Mononuclear cell (primary cell): Measurements from ENCODE around the gene SLC2A13. TPM values are rescaled to one million over a fixed set of nuclear protein-coding genes. Genes with fewer than 3 reads are reported as not detected.
"Not testable (repeated sequence)": the region's sequence is repeated elsewhere in the genome, so short reads cannot be mapped to it uniquely, and the experiment has no call there.

ENCODE experiments used
- H3K27me3 ChIP-seq: 2 replicates; pipeline ENCODE4 v1.6.0; 2011; ENCODE audit warnings: low read length, control low read depth; ENCODE audit not compliant: insufficient read depth
- H3K4me1 ChIP-seq: 2 replicates; pipeline ENCODE4 v1.5.1; 2011; ENCODE audit warnings: mild to moderate bottlenecking, low read length, control low read depth; ENCODE audit not compliant: insufficient read depth
- H3K4me3 ChIP-seq: 2 replicates; pipeline ENCODE4 v1.5.1; 2011; ENCODE audit warnings: mild to moderate bottlenecking, low read length, moderate library complexity
- H3K9me3 ChIP-seq: 2 replicates; pipeline ENCODE4 v1.5.1; 2011; ENCODE audit warnings: low read depth, mild to moderate bottlenecking, control low read depth, low read length
- total RNA-seq: library from RNA; depleted of rRNA; stranded (reverse); fragments of >200 nt; gene quantifications from one replicate; pipeline ENCODE4 v1.2.3, GENCODE V29; 2012

The SLC2A13 gene
- total RNA-seq, 1 donor = 4.4 TPM

DNA sequence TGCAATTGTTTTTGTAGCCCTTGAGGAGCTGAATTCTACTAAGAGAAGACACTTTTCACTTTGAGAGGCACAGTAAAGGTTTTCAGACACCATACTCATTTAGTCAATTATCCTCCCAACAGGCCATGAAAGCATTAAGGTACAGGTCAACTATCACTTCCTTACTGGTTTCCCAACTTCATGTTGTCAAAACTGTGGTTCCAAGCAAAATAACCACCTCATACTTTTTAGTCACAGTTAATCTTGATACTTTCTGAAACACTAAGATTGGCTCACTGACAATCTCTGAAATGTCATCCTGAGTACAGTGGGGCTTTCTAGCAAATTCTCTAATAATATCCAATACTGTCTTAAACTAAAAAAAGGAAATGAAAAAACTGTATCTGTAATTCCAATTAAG is 71.7 kb downstream of the SLC2A13 start:
- Histone ChIP-seq H3K27me3 (no peaks in the 10 kb centered on the region), H3K9me3 (no peaks in the 10 kb centered on the region), H3K4me3 (no peak overlapping the region), H3K4me1 (no peaks in the 10 kb centered on the region)

DNA sequence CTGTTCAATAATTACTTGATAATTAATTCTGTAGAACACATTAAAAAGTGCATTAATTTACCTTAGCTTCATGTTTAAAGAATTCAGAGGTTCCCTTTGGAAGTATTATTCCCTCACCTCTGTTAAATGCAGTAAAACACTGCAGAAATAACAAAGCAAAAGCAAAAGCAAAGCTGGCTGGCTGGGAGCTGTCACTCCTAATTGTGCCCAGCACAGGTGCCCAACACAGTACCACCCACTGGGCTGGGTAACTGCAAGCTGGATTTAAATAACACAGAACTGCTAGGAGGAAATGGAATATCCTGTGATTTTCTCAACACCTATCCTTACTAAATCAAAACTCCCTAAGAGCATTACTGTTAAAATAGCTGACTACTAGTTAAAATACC is 72.6 kb downstream of the SLC2A13 start:
- no peaks in the 10 kb centered on the region for H3K9me3 ChIP-seq
- H3K4me3 ChIP-seq = no peak overlapping the region
- no peaks in the 10 kb centered on the region for H3K4me1 ChIP-seq
- H3K27me3 ChIP-seq = no peaks in the 10 kb centered on the region

DNA sequence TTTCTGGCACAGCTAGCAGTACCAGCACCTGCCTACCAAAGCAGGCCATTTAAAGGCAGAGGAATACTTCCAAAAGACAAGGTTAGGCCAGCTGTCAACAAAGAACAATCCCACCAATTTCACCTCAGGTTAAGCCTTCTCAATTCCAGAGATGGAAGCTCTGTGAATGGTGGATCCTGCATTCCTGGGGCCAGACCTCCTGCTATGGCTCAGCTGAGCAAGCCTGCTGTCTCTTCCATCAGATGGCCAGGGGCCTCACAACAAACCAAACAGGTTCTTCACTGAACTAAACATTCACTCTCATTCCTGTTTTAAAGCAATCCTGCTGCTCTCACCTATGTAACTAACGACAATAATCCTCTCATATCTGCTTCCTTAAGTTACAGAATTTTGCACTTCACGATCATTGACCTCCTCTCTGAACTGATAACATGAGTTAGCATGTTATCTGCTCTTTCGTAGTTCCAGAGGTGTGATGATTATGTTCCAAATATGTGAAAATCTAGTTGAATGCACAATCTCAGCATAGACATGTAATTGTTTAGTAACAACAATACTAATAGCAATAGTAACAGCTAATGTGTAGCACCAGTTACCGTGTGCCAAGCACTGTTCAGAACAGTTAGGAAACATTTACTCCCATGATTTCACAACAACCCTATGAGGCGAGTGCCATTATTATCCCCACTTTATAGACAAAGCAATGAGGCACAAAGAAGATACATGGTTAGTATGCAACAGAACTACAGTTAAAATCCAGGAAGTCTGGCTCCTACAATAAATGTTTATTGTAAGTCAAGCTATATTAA is 73.2 kb downstream of the SLC2A13 start:
- Histone ChIP-seq H3K4me3 (no peak overlapping the region), H3K27me3 (no peaks in the 10 kb centered on the region), H3K4me1 (no peaks in the 10 kb centered on the region), H3K9me3 (no peaks in the 10 kb centered on the region)

DNA sequence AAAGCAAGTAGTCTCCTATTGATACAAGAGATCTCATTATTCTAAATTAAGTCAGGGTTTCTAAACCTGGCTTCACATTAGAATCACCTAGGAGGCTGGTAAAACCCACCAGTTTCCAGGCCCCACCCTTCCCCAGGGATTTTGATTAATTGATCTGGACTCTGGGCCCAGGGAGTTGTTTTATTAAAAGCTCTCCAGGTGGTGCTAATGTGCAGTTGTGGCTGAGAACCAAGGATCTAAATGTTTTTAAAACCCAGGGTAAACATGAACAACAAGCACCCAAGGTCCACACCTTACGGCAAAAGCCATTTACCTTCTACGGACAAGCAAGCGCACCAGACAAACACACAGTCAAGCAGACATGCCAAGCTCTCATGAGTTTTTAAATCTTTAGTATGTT is 73.9 kb downstream of the SLC2A13 start:
- H3K27me3 ChIP-seq = no peaks in the 10 kb centered on the region
- H3K4me1 ChIP-seq = no peaks in the 10 kb centered on the region
- H3K4me3 ChIP-seq = no peak overlapping the region
- no peaks in the 10 kb centered on the region for H3K9me3 ChIP-seq

- H3K4me1 ChIP-seq, H3K4me3 ChIP-seq, H3K9me3 ChIP-seq, H3K27me3 ChIP-seq: not testable (repeated sequence)
These were observed 74.9 kb downstream of the SLC2A13 start for GRCh38 chr12:40030970-40031369.

- H3K4me3 ChIP-seq = no peak overlapping the region
- no peaks in the 10 kb centered on the region for H3K4me1 ChIP-seq
- no peaks in the 10 kb centered on the region for H3K27me3 ChIP-seq
- no peaks in the 10 kb centered on the region for H3K9me3 ChIP-seq
These were observed 77.6 kb downstream of the SLC2A13 start for GRCh38 chr12:40028296-40028695.

DNA sequence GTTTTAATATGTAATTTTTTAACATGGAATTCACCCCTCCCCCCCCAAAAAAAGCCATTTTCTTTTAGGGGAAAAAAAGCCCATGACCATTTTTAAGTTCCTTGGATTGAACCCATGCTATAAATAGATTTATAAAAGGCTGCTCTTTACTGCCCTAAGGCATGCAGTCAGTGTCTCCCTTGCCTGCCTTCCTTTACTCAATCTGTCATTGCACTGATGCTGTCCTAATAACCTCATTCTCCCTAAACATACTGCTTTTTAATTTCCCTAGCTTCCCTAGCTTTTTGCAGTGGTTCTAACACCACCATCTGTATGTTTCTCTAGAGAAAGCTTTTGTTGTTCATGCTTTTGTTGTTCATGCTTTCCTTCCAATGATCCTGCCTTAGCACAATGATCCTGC is 83.0 kb downstream of the SLC2A13 start:
- Histone ChIP-seq H3K4me1 (no peaks in the 10 kb centered on the region), H3K4me3 (no peak overlapping the region), H3K27me3 (no peaks in the 10 kb centered on the region), H3K9me3 (no peaks in the 10 kb centered on the region)

GRCh38 chr12:40020261-40020691 is 85.6 kb downstream of the SLC2A13 start:
- Histone ChIP-seq H3K4me3 (no peak overlapping the region), H3K27me3 (no peaks in the 10 kb centered on the region), H3K4me1 (no peaks in the 10 kb centered on the region), H3K9me3 (no peaks in the 10 kb centered on the region)

DNA sequence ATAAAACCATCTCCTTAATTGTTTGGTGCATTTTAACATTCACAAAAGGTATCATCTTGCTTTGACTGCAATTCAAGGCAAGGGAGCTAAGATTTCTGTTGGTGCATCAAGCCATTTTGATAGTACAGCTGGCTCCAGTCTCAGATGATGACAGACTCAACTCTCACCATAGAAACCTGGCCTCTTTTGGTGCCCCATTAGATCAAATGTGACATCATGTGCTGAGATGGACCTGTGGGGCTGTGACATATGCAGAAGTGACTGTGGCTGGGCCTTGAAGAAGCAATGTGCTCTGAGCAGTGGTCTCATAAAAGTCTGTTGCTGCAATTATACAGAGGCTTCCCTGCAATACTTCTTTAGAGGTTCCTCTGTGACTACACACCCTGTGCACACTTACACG is 88.4 kb downstream of the SLC2A13 start:
- no peak overlapping the region for H3K4me3 ChIP-seq
- H3K27me3 ChIP-seq = no peaks in the 10 kb centered on the region
- no peaks in the 10 kb centered on the region for H3K9me3 ChIP-seq
- H3K4me1 ChIP-seq = no peaks in the 10 kb centered on the region

- Histone ChIP-seq H3K4me3 (no peak overlapping the region), H3K27me3 (no peaks in the 10 kb centered on the region), H3K4me1 (no peaks in the 10 kb centered on the region), H3K9me3 (no peaks in the 10 kb centered on the region)
These were observed 88.9 kb downstream of the SLC2A13 start for GRCh38 chr12:40016980-40017379.

- H3K4me1 ChIP-seq = peaks cover 6% of the 10 kb centered on the region
- H3K4me3 ChIP-seq = no peak overlapping the region
- H3K9me3 ChIP-seq = no peaks in the 10 kb centered on the region
- H3K27me3 ChIP-seq = no peaks in the 10 kb centered on the region
These were observed 90.0 kb downstream of the SLC2A13 start for GRCh38 chr12:40015881-40016280.

- no peak overlapping the region for H3K4me3 ChIP-seq
- H3K27me3 ChIP-seq = no peaks in the 10 kb centered on the region
- peaks cover 6% of the 10 kb centered on the region for H3K4me1 ChIP-seq
- H3K9me3 ChIP-seq = no peaks in the 10 kb centered on the region
These were observed 90.5 kb downstream of the SLC2A13 start for GRCh38 chr12:40015345-40015744.

GRCh38 chr12:40013847-40014246 is 92.0 kb downstream of the SLC2A13 start:
- Histone ChIP-seq H3K4me3 (no peak overlapping the region), H3K27me3 (no peaks in the 10 kb centered on the region), H3K4me1 (peaks cover 6% of the 10 kb centered on the region), H3K9me3 (no peaks in the 10 kb centered on the region)

- Histone ChIP-seq H3K9me3 (no peaks in the 10 kb centered on the region), H3K4me3 (no peak overlapping the region), H3K27me3 (no peaks in the 10 kb centered on the region), H3K4me1 (peaks cover 6% of the 10 kb centered on the region)
These were observed 92.6 kb downstream of the SLC2A13 start for GRCh38 chr12:40013292-40013691.

GRCh38 chr12:40012711-40013110 is 93.2 kb downstream of the SLC2A13 start:
- H3K4me1 ChIP-seq = peaks cover 6% of the 10 kb centered on the region
- no peaks in the 10 kb centered on the region for H3K9me3 ChIP-seq
- no peaks in the 10 kb centered on the region for H3K27me3 ChIP-seq

GRCh38 chr12:40011775-40012129 is 94.1 kb downstream of the SLC2A13 start:
- no peak overlapping the region for H3K4me3 ChIP-seq
- H3K27me3 ChIP-seq = no peaks in the 10 kb centered on the region
- H3K9me3 ChIP-seq = no peaks in the 10 kb centered on the region
- H3K4me1 ChIP-seq = peaks cover 6% of the 10 kb centered on the region

More at GRCh38 chr12:40012711-40013110, 93.2 kb downstream of the SLC2A13 start:
- H3K4me3 ChIP-seq = no peak overlapping the region
